ENCODE data around the gene CLCN6. TPM values are rescaled to one million over a fixed set of nuclear protein-coding genes. Genes with fewer than 3 reads are reported as not detected.

CLCN6 gene
- total and polyA plus RNA-seq, 2 donors (not counting 1 experiment from before 2014, with no cell fraction given), result 15.3 to 19.3 TPM

- H4K20me1 ChIP-seq (ENCODE audit: control insufficient read depth, extremely low read depth, insufficient read depth, low read length), result no peaks in the 10 kb centered on the region
- H3K27ac ChIP-seq (ENCODE audit: insufficient read depth, low read length), result no peak overlapping the region
Observed at GRCh38 chr1:11793819-11794218, 12.2 kb upstream of the CLCN6 start.

DNA sequence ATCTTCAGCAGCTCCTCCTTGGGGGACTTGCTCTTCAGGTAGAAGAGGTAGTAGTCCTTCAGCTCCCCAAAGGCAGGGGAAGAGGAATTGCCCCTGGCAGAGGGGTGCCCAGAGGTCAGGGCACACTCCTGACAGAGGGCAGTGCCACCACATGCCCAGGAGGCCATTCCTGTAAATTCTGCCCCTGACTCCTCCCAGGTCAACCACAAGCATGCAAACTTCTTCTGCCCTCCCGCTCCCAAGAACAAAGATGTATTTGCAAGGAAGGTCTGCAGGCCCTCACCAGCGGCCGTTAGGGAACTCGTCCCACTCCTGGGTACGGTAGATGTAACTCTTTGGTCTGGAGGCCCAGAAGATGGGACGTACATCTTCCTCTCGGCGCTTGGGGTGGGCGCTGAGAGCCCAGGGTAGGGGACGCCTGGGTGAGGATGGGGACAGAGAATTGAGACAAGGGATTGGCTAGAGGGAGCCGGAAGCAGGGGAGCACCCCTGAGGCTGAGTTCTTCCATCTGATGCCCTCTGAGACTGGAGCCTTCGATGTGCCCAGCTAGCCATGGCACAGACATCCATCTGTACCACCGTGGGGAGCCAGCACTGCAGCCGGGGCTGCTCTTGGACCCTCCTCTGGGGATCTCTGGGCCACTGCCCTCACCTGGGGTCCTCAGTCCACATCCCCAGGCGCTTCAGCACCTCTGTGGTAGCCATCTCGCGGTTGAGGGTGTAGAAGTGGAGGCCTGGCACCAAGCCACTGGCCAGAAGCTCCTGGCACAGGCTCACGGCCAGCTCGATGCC is 11.3 kb upstream of the CLCN6 start:
- no peak for DNase-seq (ENCODE audit: low read depth in 2 of 2)
- no peak overlapping the region for H3K4me3 ChIP-seq (replicated peaks in 1 of 4; ENCODE audit: control extremely low read depth in 1 of 4, insufficient read depth in 1 of 4, low read depth in 3 of 4, low read length in 4 of 4)
- peaks cover 39% of the 10 kb centered on the region for H3K36me3 ChIP-seq (ENCODE audit: control insufficient read depth, insufficient read depth, low read length)
- no peak overlapping the region for H2AFZ ChIP-seq (ENCODE audit: low read length)
- no peaks in the 10 kb centered on the region for H3K79me2 ChIP-seq (ENCODE audit: control insufficient read depth, insufficient read depth, low read length)
- H3K4me1 ChIP-seq (ENCODE audit: control insufficient read depth, extremely low read depth, insufficient read depth, low read length), result peaks cover 31% of the 10 kb centered on the region
- TF ChIP-seq CTCF (conservative IDR thresholded peaks at IDR 0.05 in 1 of 2, IDR thresholded peaks at IDR 0.05 in 1 of 2; ENCODE audit: low read depth in 1 of 2, low read length in 2 of 2) (no peak), EZH2 (IDR thresholded peaks at IDR 0.05; ENCODE audit: low read length, missing control alignments) (no peak)
- H3K27me3 ChIP-seq (ENCODE audit: control insufficient read depth, insufficient read depth, low read length), result no peaks in the 10 kb centered on the region
- no peak overlapping the region for H3K27ac ChIP-seq (ENCODE audit: insufficient read depth, low read length)
- no peak overlapping the region for H3K9ac ChIP-seq (ENCODE audit: insufficient read depth, low read length)
- H4K20me1 ChIP-seq (ENCODE audit: control insufficient read depth, extremely low read depth, insufficient read depth, low read length), result no peaks in the 10 kb centered on the region
- no peaks in the 10 kb centered on the region for H3K9me3 ChIP-seq (ENCODE audit: control insufficient read depth, insufficient read depth, low read depth, low read length)
- no peak overlapping the region for H3K4me2 ChIP-seq (ENCODE audit: extremely low read depth, insufficient read depth, low read length)

More at GRCh38 chr1:11793819-11794218, 12.2 kb upstream of the CLCN6 start:
- Histone ChIP-seq H3K9me3 (ENCODE audit: control insufficient read depth, insufficient read depth, low read depth, low read length) (no peaks in the 10 kb centered on the region), H3K36me3 (ENCODE audit: control insufficient read depth, insufficient read depth, low read length) (peaks cover 44% of the 10 kb centered on the region), H3K4me2 (ENCODE audit: extremely low read depth, insufficient read depth, low read length) (no peak overlapping the region), H2AFZ (ENCODE audit: low read length) (no peak overlapping the region), H3K9ac (ENCODE audit: insufficient read depth, low read length) (no peak overlapping the region), H3K79me2 (ENCODE audit: control insufficient read depth, insufficient read depth, low read length) (no peaks in the 10 kb centered on the region), H3K27me3 (ENCODE audit: control insufficient read depth, insufficient read depth, low read length) (no peaks in the 10 kb centered on the region), H3K4me3 (replicated peaks in 1 of 4; ENCODE audit: control extremely low read depth in 1 of 4, insufficient read depth in 1 of 4, low read depth in 3 of 4, low read length in 4 of 4) (no peak overlapping the region), H3K4me1 (ENCODE audit: control insufficient read depth, extremely low read depth, insufficient read depth, low read length) (peaks cover 34% of the 10 kb centered on the region)
- no peak for TF ChIP-seq CTCF (conservative IDR thresholded peaks at IDR 0.05 in 1 of 2, IDR thresholded peaks at IDR 0.05 in 1 of 2; ENCODE audit: low read depth in 1 of 2, low read length in 2 of 2)
- TF ChIP-seq EZH2 (IDR thresholded peaks at IDR 0.05; ENCODE audit: low read length, missing control alignments), result no peak
- DNase-seq (ENCODE audit: low read depth in 2 of 2), result no peak

DNA sequence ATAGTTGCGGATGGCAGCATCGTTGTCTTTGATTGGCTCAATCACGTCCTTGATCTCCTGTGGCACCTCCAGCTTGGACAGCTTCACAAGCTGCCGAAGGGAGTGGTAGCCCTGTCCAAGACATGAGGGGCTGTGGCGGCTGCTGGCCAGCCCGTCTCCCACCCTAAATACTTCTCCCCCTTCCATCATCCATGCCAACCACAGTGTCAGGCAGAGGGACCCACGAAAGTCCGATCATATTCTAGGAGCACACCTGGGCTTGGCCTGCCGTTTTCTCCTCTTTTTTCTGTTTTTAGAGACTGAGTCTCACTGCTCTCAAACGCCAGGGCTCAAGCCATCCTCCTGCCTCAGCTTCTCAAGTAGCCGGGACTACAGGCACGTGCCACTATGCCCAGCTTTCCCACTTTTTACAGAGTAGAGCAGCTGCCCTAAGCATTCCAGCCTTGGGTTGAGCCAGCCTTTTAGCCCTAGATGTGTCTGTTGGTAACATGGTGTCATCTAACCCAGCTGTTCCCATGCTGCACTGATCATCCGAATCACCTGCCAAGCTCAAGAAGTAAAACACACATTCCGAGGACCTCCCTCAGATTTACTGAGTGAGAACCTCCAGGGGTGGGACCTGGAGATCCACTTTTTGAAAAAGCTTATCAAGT is 10.6 kb upstream of the CLCN6 start:
- peaks cover 2% of the 10 kb centered on the region for H3K79me2 ChIP-seq (ENCODE audit: control insufficient read depth, insufficient read depth, low read length)
- no peak overlapping the region for H2AFZ ChIP-seq (ENCODE audit: low read length)
- no peaks in the 10 kb centered on the region for H4K20me1 ChIP-seq (ENCODE audit: control insufficient read depth, extremely low read depth, insufficient read depth, low read length)
- H3K9ac ChIP-seq (ENCODE audit: insufficient read depth, low read length), result no peak overlapping the region
- DNase-seq (ENCODE audit: low read depth in 2 of 2), result no peak
- TF ChIP-seq CTCF (conservative IDR thresholded peaks at IDR 0.05 in 1 of 2, IDR thresholded peaks at IDR 0.05 in 1 of 2; ENCODE audit: low read depth in 1 of 2, low read length in 2 of 2) (no peak), EZH2 (IDR thresholded peaks at IDR 0.05; ENCODE audit: low read length, missing control alignments) (no peak)
- H3K4me3 ChIP-seq (replicated peaks in 1 of 4; ENCODE audit: control extremely low read depth in 1 of 4, insufficient read depth in 1 of 4, low read depth in 3 of 4, low read length in 4 of 4), result no peak overlapping the region
- peaks cover 27% of the 10 kb centered on the region for H3K4me1 ChIP-seq (ENCODE audit: control insufficient read depth, extremely low read depth, insufficient read depth, low read length)
- no peaks in the 10 kb centered on the region for H3K9me3 ChIP-seq (ENCODE audit: control insufficient read depth, insufficient read depth, low read depth, low read length)
- no peak overlapping the region for H3K27ac ChIP-seq (ENCODE audit: insufficient read depth, low read length)
- H3K27me3 ChIP-seq (ENCODE audit: control insufficient read depth, insufficient read depth, low read length), result no peaks in the 10 kb centered on the region
- H3K4me2 ChIP-seq (ENCODE audit: extremely low read depth, insufficient read depth, low read length), result no peak overlapping the region
- peaks cover 36% of the 10 kb centered on the region for H3K36me3 ChIP-seq (ENCODE audit: control insufficient read depth, insufficient read depth, low read length)

Measured in fibroblast of lung (primary cell).